HFFc6 (cell line): ENCODE measurements around the gene NAA38. TPM values are rescaled to one million over a fixed set of nuclear protein-coding genes. Genes with fewer than 3 reads are reported as not detected.
A peak's percentile ranks its signal among the peaks of the same experiment; 100 is the strongest.

ENCODE experiments used
- DNase-seq: peaks from one replicate; pipeline ENCODE4 v3.0.0-alpha.2; 2018
- H3K27ac Mint-ChIP-seq: 2 replicates; pipeline ENCODE4 v1.8.0; 2020; ENCODE audit warnings: mild to moderate bottlenecking, mixed read lengths
- H3K27me3 Mint-ChIP-seq: 2 replicates; pipeline ENCODE4 v1.8.0; 2021; ENCODE audit warnings: mild to moderate bottlenecking, moderate library complexity, mixed read lengths; ENCODE audit not compliant: insufficient read depth
- H3K36me3 Mint-ChIP-seq: 2 replicates; pipeline ENCODE4 v1.8.0; 2021; ENCODE audit warnings: low read depth, mixed read lengths
- H3K4me1 Mint-ChIP-seq: 2 replicates; pipeline ENCODE4 v1.8.0; 2020; ENCODE audit warnings: low read depth, mixed read lengths
- H3K4me3 Mint-ChIP-seq: 2 replicates; pipeline ENCODE4 v1.8.0; 2020; ENCODE audit warnings: mild to moderate bottlenecking, moderate library complexity, mixed read lengths
- H3K9me3 Mint-ChIP-seq: 2 replicates; pipeline ENCODE4 v1.8.0; 2020; ENCODE audit warnings: mild to moderate bottlenecking, mixed read lengths
- total RNA-seq, 6 experiments: library from RNA; stranded (reverse); fragmentation: NEBNext Ultra II Directional; extraction: Animal tissue kit (Norgen Biotek cat#: 25700); gene quantifications; 2 replicates in 1 of 6; 3 replicates in 5 of 6; pipeline ENCODE4 v1.2.3, GENCODE V29; 2021
- TF ChIP-seq, protein P1 (sequence below): fragments of 200-600 bp; sonication (generic); IDR thresholded peaks from 2 replicates; pipeline ENCODE4 v1.5.0; 2021; ENCODE audit warnings: antibody characterized with exemption, mild to moderate bottlenecking

Gene NAA38
- total RNA-seq, 6 experiments from 2014 or later, result 104 to 122 (median 107) TPM

- peak overlapping the region; percentile 86 for H3K4me3 Mint-ChIP-seq
- TF ChIP-seq, protein P1, sequence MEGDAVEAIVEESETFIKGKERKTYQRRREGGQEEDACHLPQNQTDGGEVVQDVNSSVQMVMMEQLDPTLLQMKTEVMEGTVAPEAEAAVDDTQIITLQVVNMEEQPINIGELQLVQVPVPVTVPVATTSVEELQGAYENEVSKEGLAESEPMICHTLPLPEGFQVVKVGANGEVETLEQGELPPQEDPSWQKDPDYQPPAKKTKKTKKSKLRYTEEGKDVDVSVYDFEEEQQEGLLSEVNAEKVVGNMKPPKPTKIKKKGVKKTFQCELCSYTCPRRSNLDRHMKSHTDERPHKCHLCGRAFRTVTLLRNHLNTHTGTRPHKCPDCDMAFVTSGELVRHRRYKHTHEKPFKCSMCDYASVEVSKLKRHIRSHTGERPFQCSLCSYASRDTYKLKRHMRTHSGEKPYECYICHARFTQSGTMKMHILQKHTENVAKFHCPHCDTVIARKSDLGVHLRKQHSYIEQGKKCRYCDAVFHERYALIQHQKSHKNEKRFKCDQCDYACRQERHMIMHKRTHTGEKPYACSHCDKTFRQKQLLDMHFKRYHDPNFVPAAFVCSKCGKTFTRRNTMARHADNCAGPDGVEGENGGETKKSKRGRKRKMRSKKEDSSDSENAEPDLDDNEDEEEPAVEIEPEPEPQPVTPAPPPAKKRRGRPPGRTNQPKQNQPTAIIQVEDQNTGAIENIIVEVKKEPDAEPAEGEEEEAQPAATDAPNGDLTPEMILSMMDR, result no peak
- no peaks in the 10 kb centered on the region for H3K9me3 Mint-ChIP-seq
- H3K27ac Mint-ChIP-seq, result peak overlapping the region; percentile 97
- peaks cover 8% of the 10 kb centered on the region; the same call in 1 of the 2 replicates for H3K36me3 Mint-ChIP-seq
- DNase-seq, result peak; percentile 59
- peaks cover 39% of the 10 kb centered on the region for H3K4me1 Mint-ChIP-seq
- peaks cover 8% of the 10 kb centered on the region for H3K27me3 Mint-ChIP-seq
These were observed 13.6 kb downstream of the NAA38 start for GRCh38 chr17:7843536-7844291.

DNA sequence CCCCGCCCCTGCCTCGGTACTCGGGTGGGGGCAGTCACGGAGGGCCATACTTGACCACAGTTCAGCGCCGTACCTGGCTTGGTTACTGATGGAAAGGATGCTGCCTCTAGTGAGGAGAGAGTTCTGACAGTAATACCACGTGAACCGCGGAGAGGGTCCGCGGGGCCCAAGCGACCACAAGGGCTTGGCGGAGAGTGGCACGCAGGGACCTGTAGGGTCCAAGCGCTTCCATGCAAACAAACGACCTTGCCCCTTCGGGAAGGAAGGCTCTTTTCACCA is 14.2 kb downstream of the NAA38 start:
- Mint-ChIP-seq H3K36me3 (peaks cover 8% of the 10 kb centered on the region; the same call in 1 of the 2 replicates), H3K27me3 (peaks cover 8% of the 10 kb centered on the region), H3K4me3 (peak overlapping the region; percentile 86), H3K9me3 (no peaks in the 10 kb centered on the region), H3K27ac (peak overlapping the region; percentile 97), H3K4me1 (peaks cover 44% of the 10 kb centered on the region)
- no peak for DNase-seq
- TF ChIP-seq, protein P1, result no peak

GRCh38 chr17:7842380-7843256 is 14.7 kb downstream of the NAA38 start:
- peak; percentile 87 for DNase-seq
- TF ChIP-seq, protein P1, result peak; percentile 18; the same call in 1 of the 2 replicates
- Mint-ChIP-seq H3K9me3 (no peaks in the 10 kb centered on the region), H3K27ac (peak overlapping the region; percentile 97), H3K27me3 (peaks cover 8% of the 10 kb centered on the region), H3K4me1 (peaks cover 48% of the 10 kb centered on the region), H3K36me3 (peaks cover 8% of the 10 kb centered on the region; the same call in 1 of the 2 replicates), H3K4me3 (peak overlapping the region; percentile 86)

GRCh38 chr17:7841915-7842379 is 15.4 kb downstream of the NAA38 start:
- Mint-ChIP-seq H3K4me3 (peak overlapping the region; percentile 86), H3K9me3 (no peaks in the 10 kb centered on the region), H3K4me1 (peaks cover 54% of the 10 kb centered on the region), H3K27me3 (peaks cover 10% of the 10 kb centered on the region), H3K36me3 (peaks cover 8% of the 10 kb centered on the region; the same call in 1 of the 2 replicates), H3K27ac (peak overlapping the region; percentile 97)
- peak; percentile 79 for DNase-seq
- TF ChIP-seq, protein P1, result 0 out of 2 replicates have a peak, but pooled peaks have one; percentile 20

- Mint-ChIP-seq H3K27ac (peak overlapping the region; percentile 97), H3K4me1 (peaks cover 59% of the 10 kb centered on the region), H3K9me3 (no peaks in the 10 kb centered on the region), H3K27me3 (peaks cover 12% of the 10 kb centered on the region), H3K36me3 (peaks cover 8% of the 10 kb centered on the region; the same call in 1 of the 2 replicates), H3K4me3 (peak overlapping the region; percentile 86)
- TF ChIP-seq, protein P1, result peak; percentile 37
- DNase-seq, result peak; percentile 86
These were observed 15.9 kb downstream of the NAA38 start for GRCh38 chr17:7841396-7841914.
